ENCODE measurements around the gene C11orf52. TPM values are rescaled to one million over a fixed set of nuclear protein-coding genes. Genes with fewer than 3 reads are reported as not detected.
A peak's percentile ranks its signal among the peaks of the same experiment; 100 is the strongest.

C11orf52 gene
- total RNA-seq, 1 donor from 2014 or later = 1.9 TPM

GRCh38 chr11:111954154-111954553 is 35.4 kb downstream of the C11orf52 start:
- intact Hi-C loops (cut with DNase I) = no loop called here
- DNase-seq (ENCODE audit: missing footprints) = no peak

GRCh38 chr11:111957663-111958444 is 39.1 kb downstream of the C11orf52 start:
- DNase-seq (ENCODE audit: missing footprints) (no peak), ATAC-seq (peak; percentile 42)
- intact Hi-C loops (cut with DNase I) = no loop called here

More at GRCh38 chr11:111954154-111954553, 35.4 kb downstream of the C11orf52 start:
- no peak for ATAC-seq

GRCh38 chr11:111960916-111961315 is 42.2 kb downstream of the C11orf52 start:
- no peak for ATAC-seq
- intact Hi-C loops (cut with DNase I) = no loop called here
- no peak for DNase-seq (ENCODE audit: missing footprints)

GRCh38 chr11:111961389-111962300 is 42.9 kb downstream of the C11orf52 start:
- intact Hi-C loops (cut with DNase I) = no loop called here
- ATAC-seq (no peak), DNase-seq (ENCODE audit: missing footprints) (no peak)

GRCh38 chr11:111963931-111964340 is 45.2 kb downstream of the C11orf52 start:
- ATAC-seq (no peak), DNase-seq (ENCODE audit: missing footprints) (no peak)
- intact Hi-C loops (cut with DNase I) = no loop called here

GRCh38 chr11:111966678-111967077 is 48.0 kb downstream of the C11orf52 start:
- intact Hi-C loops (cut with DNase I) = no loop called here
- no peak for DNase-seq (ENCODE audit: missing footprints)
- no peak for ATAC-seq

- DNase-seq (ENCODE audit: missing footprints) (no peak), ATAC-seq (peak; percentile 27)
- intact Hi-C loops (cut with DNase I) = no loop called here
These were observed 48.9 kb downstream of the C11orf52 start for GRCh38 chr11:111967649-111968048.

- intact Hi-C loops (cut with DNase I) = no loop called here
- no peak for DNase-seq (ENCODE audit: missing footprints)
- ATAC-seq = peak; percentile 67
These were observed 50.6 kb downstream of the C11orf52 start for GRCh38 chr11:111969344-111969743.

GRCh38 chr11:111974446-111974845 is 55.7 kb downstream of the C11orf52 start:
- no peak for DNase-seq (ENCODE audit: missing footprints)
- ATAC-seq = no peak
- intact Hi-C loops (cut with DNase I) = no loop called here

GRCh38 chr11:111975076-111975806 is 56.5 kb downstream of the C11orf52 start:
- ATAC-seq = peak; percentile 21
- intact Hi-C loops (cut with DNase I) = loop anchor here (5.0 kb wide), 1 partner anchor 373 kb away; the partner anchor contains the start of gene SIK2
- DNase-seq (ENCODE audit: missing footprints) = no peak

GRCh38 chr11:111976119-111976766 is 57.5 kb downstream of the C11orf52 start:
- DNase-seq (ENCODE audit: missing footprints) (no peak), ATAC-seq (no peak)
- intact Hi-C loops (cut with DNase I) = loop anchor here (2.0 to 5.0 kb wide), 2 partner anchors 41 to 374 kb away; partner anchors contain the start of gene SIK2

Other genes with a start within 250 kb of the C11orf52 start
- 7.8 TPM for gene PPP2R1B, start 152.5 kb upstream of the C11orf52 start, total RNA-seq
- 14.5 TPM for gene ALG9, start 47.3 kb upstream of the C11orf52 start, total RNA-seq
- gene FDXACB1, start 39.7 kb upstream of the C11orf52 start, total RNA-seq = 1.2 TPM
- gene CFAP68, start 39.4 kb upstream of the C11orf52 start, total RNA-seq = 27.2 TPM
- gene CRYAB, start 7.1 kb upstream of the C11orf52 start, total RNA-seq = 7,453 TPM
- 43.7 TPM for gene HSPB2, start 6.2 kb upstream of the C11orf52 start, total RNA-seq
- 20.7 TPM for gene DIXDC1, start 18.4 kb downstream of the C11orf52 start, total RNA-seq
- 157 TPM for gene DLAT, start 106.5 kb downstream of the C11orf52 start, total RNA-seq
- gene PIH1D2, start 155.1 kb downstream of the C11orf52 start, total RNA-seq = 1.2 TPM
- 8.1 TPM for gene NKAPD1, start 155.4 kb downstream of the C11orf52 start, total RNA-seq
- gene TIMM8B, start 167.8 kb downstream of the C11orf52 start, total RNA-seq = 176 TPM
- gene SDHD, start 168.0 kb downstream of the C11orf52 start, total RNA-seq = 281 TPM
- 1.8 TPM for gene IL18, start 245.2 kb downstream of the C11orf52 start, total RNA-seq
- gene TEX12, start 248.5 kb downstream of the C11orf52 start, total RNA-seq = 0.54 TPM